ENCODE measurements around the gene RIOK1. TPM values are rescaled to one million over a fixed set of nuclear protein-coding genes. Genes with fewer than 3 reads are reported as not detected.

Gene RIOK1
- total RNA-seq, 1 experiment from 2014 or later: 16.9 TPM

DNA sequence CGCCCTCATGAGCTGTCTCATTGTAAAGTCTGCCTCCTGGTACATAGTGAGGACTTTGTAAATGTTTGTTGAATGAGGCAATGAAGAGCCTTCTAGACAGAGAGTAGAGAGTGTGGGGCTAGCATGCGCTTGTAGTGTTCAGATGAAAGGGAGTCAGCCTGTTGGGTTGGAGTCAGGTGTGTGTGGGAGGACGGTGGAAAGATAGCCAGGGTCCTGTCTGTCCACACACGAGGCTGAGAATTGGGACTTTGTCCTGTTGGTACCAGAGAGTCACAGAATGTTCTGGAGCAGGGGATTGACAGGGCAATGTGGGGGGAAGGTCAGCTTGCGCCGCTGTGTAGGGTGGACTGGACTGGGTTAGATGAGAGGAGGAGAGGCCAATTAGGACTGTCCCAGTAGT lies 58.6 kb downstream of the RIOK1 start:
- no peaks in the 10 kb centered on the region for H3K36me3 ChIP-seq (ENCODE audit: low read depth)
- BruUV-seq (replicated peaks): no TSS peak
- no peak overlapping the region for H3K4me3 ChIP-seq
- intact Hi-C loops (cut with micrococcal nuclease; ENCODE audit: unreplicated experiment): no loop called here
- H3K4me2 ChIP-seq: no peak overlapping the region
- CTCF ChIA-PET: no interaction called here
- POLR2A ChIA-PET (ENCODE audit: unreplicated experiment): no interaction called here
- H3K9me2 ChIP-seq (ENCODE audit: insufficient read depth): no peaks in the 10 kb centered on the region
- H3K79me2 ChIP-seq (ENCODE audit: low read depth): no peaks in the 10 kb centered on the region
- TF ChIP-seq CTCF (conservative IDR thresholded peaks at IDR 0.05): no peak
- TF ChIP-seq EZH2 (IDR thresholded peaks at IDR 0.05; ENCODE audit: low read depth): no peak
- no peaks in the 10 kb centered on the region for H4K20me1 ChIP-seq (ENCODE audit: insufficient read depth)
- H2AFZ ChIP-seq: no peak overlapping the region
- no peaks in the 10 kb centered on the region for H3F3A ChIP-seq (ENCODE audit: insufficient read depth, low read depth)
- no peak for DNase-seq
- no peak overlapping the region for H3K27ac ChIP-seq
- no peaks in the 10 kb centered on the region for H3K27me3 ChIP-seq (ENCODE audit: insufficient read depth, low read depth)
- no peaks in the 10 kb centered on the region for H3K4me1 ChIP-seq (replicated peaks; ENCODE audit: insufficient read depth)
- no peaks in the 10 kb centered on the region for H3K9me3 ChIP-seq (ENCODE audit: insufficient read depth, low read depth)

DNA sequence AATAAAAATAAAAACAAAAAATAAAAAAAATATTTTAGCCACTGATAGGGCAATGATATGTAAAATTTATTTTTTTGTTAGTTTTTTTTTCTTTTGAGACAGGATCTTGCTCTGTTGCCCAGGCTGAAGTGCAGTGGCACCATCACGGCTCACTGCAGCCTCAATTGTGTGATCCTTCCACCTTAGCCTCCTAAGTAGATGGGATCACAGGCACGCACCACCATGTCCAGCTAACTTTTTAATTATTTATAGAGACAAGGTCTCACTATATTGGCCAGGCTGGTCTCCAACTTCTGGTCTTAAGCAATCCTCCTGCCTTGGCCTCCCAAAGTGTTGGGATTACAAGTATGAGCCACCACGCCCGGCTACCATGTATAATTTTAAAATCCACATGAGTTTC lies 59.4 kb downstream of the RIOK1 start:
- no peak overlapping the region for H3K4me2 ChIP-seq
- no peaks in the 10 kb centered on the region for H3F3A ChIP-seq (ENCODE audit: insufficient read depth, low read depth)
- no peaks in the 10 kb centered on the region for H4K20me1 ChIP-seq (ENCODE audit: insufficient read depth)
- H3K27me3 ChIP-seq (ENCODE audit: insufficient read depth, low read depth): no peaks in the 10 kb centered on the region
- H3K4me1 ChIP-seq (replicated peaks; ENCODE audit: insufficient read depth): no peaks in the 10 kb centered on the region
- POLR2A ChIA-PET (ENCODE audit: unreplicated experiment): no interaction called here
- no peak overlapping the region for H3K27ac ChIP-seq
- H3K9me3 ChIP-seq (ENCODE audit: insufficient read depth, low read depth): no peaks in the 10 kb centered on the region
- no peaks in the 10 kb centered on the region for H3K79me2 ChIP-seq (ENCODE audit: low read depth)
- H2AFZ ChIP-seq: no peak overlapping the region
- no TSS peak for BruUV-seq (replicated peaks)
- intact Hi-C loops (cut with micrococcal nuclease; ENCODE audit: unreplicated experiment): no loop called here
- TF ChIP-seq EZH2 (IDR thresholded peaks at IDR 0.05; ENCODE audit: low read depth) (no peak), CTCF (conservative IDR thresholded peaks at IDR 0.05) (no peak)
- H3K4me3 ChIP-seq: no peak overlapping the region
- no peaks in the 10 kb centered on the region for H3K36me3 ChIP-seq (ENCODE audit: low read depth)
- CTCF ChIA-PET: no interaction called here
- DNase-seq: no peak
- H3K9me2 ChIP-seq (ENCODE audit: insufficient read depth): no peaks in the 10 kb centered on the region

DNA sequence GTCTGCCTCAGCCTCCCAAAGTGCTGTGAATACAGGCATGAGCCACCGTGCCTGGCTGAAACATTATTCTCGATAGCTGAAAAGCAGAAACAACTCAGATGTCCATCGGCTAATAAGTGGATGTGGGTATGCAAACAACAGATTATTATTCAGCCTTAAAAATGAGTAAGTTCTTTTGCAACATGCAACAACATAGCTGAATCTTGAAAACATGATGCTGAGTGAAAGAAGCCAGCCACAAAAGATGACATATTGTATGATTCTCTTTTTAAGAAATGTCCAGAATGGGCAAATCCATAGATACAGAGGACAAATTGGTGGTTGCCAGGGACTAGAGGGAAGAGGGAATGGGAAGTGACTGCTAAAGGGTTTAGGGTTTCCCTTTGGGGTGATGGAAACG lies 61.7 kb downstream of the RIOK1 start:
- POLR2A ChIA-PET (ENCODE audit: unreplicated experiment): interaction anchor here (0.6 to 0.7 kb wide), 2 partner anchors 41 to 708 kb away, joined by 5 to 8 read pairs; no protein-coding TSS in a partner anchor
- no peak for DNase-seq

More for the DNA sequence above, 61.7 kb downstream of the RIOK1 start:
- H3K79me2 ChIP-seq (ENCODE audit: low read depth): no peaks in the 10 kb centered on the region
- H3K36me3 ChIP-seq (ENCODE audit: low read depth): no peaks in the 10 kb centered on the region
- H2AFZ ChIP-seq: no peak overlapping the region
- no TSS peak for BruUV-seq (replicated peaks)
- H3K27me3 ChIP-seq (ENCODE audit: insufficient read depth, low read depth): no peaks in the 10 kb centered on the region
- no peak overlapping the region for H3K4me3 ChIP-seq
- TF ChIP-seq EZH2 (IDR thresholded peaks at IDR 0.05; ENCODE audit: low read depth) (no peak), CTCF (conservative IDR thresholded peaks at IDR 0.05) (no peak)
- H3K4me1 ChIP-seq (replicated peaks; ENCODE audit: insufficient read depth): no peaks in the 10 kb centered on the region
- H3K4me2 ChIP-seq: no peak overlapping the region
- no peaks in the 10 kb centered on the region for H3K9me3 ChIP-seq (ENCODE audit: insufficient read depth, low read depth)
- no peaks in the 10 kb centered on the region for H4K20me1 ChIP-seq (ENCODE audit: insufficient read depth)
- no peaks in the 10 kb centered on the region for H3F3A ChIP-seq (ENCODE audit: insufficient read depth, low read depth)
- CTCF ChIA-PET: no interaction called here
- no peak overlapping the region for H3K27ac ChIP-seq
- H3K9me2 ChIP-seq (ENCODE audit: insufficient read depth): no peaks in the 10 kb centered on the region
- intact Hi-C loops (cut with micrococcal nuclease; ENCODE audit: unreplicated experiment): no loop called here
